GM19455 (cell line): Measurements from ENCODE around the gene MCF2L2.
"Not testable (repeated sequence)": the region's sequence is repeated elsewhere in the genome, so short reads cannot be mapped to it uniquely, and the experiment has no call there.

ENCODE experiments used
- ATAC-seq: cut with Tn5 transposase; IDR thresholded peaks from one replicate; pipeline ENCODE4 v1.9.1; 2021; ENCODE audit not compliant: unreplicated experiment

The MCF2L2 gene

DNA sequence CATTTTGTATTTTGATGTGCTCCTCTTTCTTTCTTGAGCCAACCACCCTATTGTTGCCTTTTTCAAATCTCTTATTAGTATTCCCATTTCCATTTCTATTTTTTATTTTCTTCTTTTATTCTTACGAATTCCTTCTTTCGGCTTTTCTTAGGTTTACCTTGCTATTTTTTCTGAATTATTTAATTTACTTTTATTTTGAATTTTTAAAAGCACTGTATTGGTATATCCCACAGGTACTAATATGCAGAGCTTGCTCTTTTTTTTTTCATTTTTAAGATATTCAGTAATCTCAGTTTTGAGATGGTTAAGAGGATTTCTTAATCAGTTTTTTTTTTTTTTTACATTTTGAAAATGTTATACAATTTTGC, 18.4 kb upstream of the MCF2L2 start:
- no peak for ATAC-seq

DNA sequence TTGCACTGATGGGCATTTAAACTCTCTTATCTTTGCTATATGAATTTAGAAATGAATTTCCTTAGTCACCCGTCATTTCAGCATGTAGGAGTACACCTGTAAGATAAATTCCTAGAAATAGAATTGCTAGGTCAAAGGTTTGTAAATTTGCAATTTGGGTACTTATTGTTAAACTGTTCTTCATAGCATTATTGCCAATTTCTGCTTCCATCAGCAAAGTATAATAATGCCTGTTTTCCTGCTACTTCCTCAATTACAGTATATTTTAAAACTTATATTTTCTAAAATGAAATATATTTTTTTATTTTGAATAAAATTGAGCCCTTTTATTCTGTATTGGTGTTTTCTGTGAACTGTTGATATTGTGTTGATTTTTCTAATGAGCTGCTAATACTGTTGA, 16.3 kb upstream of the MCF2L2 start:
- ATAC-seq = no peak

DNA sequence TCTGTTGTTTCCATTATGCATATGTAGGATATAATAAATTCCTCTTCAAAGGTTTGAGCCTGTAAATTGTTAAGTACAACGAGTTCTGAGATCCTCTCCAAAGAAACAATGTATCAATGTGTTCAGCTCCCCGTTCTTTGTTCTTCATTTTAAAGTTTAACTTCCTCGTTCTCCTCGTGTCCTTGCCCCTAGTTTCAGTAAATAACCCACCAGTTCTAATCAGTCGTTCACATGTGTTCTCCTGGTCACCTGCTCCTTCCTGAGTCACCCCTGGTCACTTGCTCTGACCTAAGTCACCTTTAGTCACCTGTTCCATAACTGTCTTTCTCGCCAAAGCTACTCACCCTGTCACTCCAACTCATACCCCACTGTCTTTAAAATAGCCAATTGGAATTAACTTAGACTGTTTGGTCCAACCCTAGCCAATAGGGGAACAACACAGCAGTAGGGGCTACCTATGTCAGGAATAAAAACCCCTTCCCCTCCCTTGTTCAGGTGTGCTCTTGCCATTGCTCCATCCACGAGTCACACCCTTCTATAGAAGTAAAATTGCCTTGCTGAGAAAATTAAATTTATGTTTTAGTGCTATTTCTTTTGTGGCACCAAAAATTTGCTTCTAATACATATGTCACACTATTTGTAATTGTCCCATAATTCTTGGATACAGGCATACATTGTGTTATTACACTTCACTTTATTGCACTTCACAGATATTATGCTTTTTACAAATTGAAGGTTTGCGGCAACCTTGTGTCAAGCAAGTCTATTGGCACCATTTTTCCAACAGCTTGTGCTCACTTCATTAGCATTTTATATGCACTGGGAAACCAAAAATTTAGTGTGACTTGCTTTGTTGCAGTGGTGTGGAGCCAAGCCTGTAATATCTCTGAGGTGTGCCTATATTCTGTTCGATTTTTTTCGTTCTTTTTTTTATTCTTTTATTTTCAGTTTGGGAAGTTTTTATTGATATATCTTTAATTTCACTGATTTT, 15.3 kb upstream of the MCF2L2 start:
- no peak for ATAC-seq

DNA sequence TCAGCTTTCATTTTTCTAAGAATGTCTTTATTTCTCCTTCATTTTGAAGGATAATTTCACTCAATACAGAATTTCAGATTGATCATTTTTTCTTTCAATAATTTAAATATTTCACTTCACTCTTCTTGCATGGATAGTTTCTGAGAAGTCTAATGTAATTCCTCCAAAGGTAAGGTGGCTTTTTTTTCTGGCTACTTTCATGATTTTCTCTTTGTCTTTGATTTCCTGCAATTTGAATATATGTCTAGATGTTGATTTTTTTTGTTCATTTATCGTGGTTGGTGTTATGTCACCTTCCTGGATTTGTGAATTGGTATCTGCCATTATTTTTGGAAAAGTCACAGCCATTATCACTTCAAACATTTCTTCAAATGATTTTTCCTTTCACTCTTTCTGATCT, 14.6 kb upstream of the MCF2L2 start:
- no peak for ATAC-seq

DNA sequence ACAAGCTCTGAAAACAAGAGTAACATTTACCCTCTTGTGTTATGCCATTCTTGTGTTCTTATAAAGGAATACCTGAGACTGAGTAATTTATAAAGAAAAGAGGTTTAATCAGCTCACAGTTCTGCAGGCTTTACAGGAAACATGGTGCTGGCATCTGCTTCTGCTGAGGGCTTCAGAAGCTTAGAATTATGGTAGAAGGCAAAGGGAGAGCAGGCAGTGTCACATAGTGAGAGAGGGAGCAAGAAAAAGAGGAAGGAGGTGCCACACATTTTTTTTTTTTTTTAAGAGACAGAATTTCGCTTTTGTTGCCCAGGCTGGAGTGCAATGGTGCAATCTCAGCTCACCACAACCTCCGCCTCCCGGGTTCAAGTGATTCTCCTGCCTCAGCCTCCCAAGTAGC, 12.1 kb upstream of the MCF2L2 start:
- not testable (repeated sequence) for ATAC-seq

DNA sequence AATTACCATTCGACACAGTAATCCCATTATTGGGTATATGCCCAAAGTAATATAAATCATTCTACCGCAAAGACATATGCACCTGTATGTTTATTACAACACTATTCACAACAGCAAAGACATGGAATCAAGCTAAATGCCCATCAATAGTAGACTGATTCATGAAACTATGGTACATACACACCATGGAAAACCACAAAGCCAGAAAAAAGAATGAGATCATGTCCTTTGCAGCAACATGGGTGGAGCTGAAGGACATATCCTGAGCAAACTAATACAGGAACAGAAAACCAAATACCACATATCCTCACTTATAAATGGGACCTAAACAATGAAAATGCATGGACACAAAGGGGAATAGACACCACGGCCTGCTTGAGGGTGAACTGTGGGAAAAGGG, 11.1 kb upstream of the MCF2L2 start:
- ATAC-seq = no peak

DNA sequence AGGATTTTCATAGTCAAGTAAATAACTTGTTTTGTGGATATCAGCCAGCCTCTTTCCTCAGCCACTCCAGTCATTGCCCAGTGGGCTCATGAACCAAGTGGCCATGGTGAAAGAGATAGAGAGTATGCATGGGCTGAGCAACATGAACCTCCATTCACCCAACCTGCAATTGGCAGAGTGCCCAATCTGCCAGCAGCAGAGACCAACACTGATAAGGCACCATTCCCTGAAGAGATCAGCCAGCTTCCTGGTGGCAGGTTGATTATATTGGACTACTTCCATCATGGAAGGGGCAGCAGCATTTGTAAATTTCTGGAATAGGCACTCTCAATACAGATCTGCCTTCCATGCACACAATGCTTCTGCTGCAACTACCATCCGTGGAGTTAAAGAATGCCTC, 10.3 kb upstream of the MCF2L2 start:
- ATAC-seq = no peak

DNA sequence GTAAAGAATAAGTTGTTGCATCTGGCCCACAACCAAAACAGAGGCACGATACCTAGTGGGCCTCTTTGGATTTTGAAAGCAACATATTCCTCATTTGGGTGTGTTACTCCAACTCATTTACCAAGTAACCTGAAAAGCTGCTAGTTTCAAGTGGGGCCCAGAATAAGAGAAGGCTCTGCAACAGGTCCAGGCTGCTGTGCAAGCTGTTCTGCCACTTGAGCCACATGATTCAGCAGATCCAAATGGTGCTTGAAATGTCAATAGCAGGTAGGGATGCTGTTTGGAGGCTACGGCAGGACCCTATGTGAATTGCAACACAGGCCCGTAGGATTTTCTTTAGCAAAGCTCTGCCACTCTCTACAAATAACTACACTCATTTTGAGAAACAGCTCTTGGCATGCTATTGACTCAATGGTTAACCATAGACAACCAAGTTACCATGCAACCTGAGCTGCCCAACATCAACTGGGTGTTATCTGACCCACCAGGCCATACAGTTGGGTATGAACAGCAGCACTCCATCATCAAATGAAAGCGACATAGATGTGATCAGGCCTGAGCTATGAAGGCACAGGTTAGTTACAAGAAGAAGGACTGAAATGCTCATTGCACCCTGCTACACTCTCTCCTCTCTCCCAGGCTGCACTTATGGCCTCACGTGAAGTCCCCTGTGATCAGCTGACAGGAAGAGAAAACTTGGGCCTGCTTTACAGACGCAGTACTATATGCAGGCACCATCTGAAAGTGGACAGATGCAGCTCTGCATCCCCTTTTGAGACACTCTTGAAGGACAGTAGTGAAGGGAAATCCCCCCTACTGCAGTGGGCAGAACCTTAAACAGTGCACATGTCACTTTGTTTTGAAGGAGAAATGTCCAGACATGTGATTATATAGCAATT, 9.5 kb upstream of the MCF2L2 start:
- ATAC-seq = no peak

DNA sequence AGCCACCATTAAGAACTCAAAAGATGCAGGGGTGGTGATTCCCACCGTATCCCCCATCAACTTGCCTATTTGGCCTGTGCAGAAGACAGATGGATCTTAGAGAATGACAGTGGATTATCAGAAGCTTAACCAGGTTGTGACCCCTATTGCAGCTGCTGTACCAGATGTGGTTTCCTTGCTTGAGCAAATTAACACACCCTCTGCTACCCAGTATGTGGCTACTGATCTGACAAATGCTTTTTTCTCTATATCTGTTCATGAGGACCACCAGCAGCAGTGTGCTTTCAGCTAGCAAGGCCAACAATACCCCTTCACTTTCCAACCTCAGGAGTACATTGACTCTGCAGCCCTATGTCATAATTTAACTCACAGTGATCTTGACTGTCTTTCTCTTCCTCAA, 8.6 kb upstream of the MCF2L2 start:
- no peak for ATAC-seq

DNA sequence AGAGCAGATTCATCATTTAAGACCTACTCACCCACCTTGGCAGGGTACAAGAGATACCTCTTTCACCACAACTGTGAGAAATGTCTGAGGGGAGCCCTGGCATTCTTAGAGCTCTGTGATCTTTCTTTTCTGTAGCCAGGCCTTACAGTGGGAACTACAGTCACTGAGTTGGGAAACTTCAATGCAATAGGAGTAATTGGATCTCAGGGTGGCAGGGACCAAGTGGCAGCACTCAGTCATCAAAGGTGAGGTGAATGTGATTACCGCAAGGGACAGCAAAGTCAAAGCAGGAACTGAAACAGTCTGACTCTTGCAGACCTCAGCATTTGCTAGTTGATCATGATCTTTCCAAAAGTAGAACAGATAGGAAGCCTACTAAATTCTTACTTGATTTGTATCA, 7.2 kb upstream of the MCF2L2 start:
- ATAC-seq = peak; percentile 85

DNA sequence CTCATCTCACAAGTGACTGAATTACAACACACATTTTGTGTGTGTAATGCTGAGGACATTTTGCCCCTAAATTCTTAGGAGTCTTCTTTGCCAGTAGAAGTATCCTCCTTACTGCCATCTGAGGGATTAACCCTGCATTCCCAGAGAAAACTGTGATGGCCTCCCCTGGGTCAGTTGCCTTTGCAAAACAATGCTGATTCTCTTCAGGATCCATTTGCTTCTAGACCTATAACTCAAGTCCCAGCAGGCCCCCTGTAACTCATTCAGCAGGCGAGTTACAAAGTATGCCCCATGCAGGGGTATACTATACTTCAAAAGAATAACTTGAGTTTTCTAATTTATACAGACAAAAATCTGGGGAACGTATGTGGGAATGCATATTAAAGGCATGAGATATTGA, 6.6 kb upstream of the MCF2L2 start:
- ATAC-seq = no peak

DNA sequence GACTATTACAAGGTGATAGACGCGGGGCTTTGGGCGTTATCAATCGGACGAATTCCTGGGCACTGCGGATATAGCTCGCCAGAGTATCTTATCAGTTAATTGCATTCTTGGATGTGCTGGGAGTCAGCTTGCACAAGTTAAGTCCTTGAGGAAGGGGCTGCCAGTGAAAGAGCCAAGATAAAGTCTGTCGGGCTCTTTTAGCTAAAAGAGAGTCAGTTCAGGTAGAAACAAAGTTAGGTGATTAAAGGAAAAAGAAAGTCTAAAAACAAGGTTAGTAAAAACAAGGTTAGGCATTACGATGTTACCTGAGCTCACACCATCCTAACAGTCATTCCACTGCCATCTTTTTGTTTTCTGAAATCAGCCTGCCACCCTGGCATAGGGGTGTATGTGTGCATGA, 6.1 kb upstream of the MCF2L2 start:
- ATAC-seq = no peak

DNA sequence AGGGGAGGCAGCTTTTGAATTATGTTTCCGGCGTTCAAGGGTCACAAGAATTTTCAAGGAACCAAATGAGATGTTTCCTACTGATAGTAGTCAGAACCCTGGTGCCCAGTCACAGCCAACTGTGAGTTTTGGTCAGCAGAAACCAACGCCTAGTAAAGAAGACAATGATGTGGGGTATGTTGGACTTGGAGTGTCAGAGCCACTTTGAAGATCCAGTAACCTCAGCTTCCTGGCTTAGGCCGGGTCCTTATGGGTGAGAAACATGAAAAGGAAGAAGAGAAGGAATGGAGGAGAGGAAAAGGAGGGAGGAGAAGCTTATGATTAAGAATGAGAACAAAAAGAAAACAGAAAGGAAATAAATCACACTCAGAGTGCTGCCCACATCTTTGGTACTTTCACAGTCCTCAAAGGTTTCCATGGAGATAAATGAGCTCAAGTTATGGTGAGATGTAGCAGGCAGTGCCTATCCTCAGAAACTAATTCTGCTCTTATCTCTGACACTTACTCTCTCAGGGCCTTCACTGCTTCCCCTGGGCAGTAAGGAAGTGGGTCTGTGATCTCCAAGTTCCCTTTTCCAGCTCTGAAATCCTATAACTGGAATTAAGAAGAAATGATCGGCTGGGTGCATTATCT, 2.0 kb upstream of the MCF2L2 start:
- ATAC-seq = no peak

DNA sequence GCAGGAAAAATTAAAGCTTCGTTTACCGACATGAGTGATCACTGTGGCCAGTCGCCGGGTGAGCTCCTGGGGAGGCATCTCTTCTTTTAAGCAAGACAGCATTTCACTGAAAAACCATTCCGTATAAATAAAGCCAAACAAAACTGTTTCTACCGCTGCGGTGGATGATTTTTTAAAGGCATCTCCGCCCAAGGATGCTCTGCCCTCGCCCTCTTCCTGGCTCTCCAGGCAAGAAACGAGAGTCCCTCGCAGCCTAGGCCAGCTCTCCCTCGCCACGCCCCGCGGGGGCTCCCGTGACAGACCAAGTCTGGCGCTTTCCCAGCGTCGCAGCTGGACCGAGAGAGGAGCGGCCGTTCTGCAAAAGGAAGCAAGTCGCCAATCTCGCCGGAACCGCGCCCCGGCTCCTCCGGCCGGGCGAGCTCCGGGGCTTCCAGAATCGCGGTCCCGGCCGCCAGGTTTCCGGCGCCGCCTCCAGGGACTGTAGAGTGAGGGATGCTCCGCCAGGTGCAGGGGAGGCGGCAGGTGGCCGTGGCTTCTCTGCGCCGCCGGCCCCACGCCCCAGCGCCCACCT, 458 bp downstream of the MCF2L2 start:
- ATAC-seq = peak; percentile 40

DNA sequence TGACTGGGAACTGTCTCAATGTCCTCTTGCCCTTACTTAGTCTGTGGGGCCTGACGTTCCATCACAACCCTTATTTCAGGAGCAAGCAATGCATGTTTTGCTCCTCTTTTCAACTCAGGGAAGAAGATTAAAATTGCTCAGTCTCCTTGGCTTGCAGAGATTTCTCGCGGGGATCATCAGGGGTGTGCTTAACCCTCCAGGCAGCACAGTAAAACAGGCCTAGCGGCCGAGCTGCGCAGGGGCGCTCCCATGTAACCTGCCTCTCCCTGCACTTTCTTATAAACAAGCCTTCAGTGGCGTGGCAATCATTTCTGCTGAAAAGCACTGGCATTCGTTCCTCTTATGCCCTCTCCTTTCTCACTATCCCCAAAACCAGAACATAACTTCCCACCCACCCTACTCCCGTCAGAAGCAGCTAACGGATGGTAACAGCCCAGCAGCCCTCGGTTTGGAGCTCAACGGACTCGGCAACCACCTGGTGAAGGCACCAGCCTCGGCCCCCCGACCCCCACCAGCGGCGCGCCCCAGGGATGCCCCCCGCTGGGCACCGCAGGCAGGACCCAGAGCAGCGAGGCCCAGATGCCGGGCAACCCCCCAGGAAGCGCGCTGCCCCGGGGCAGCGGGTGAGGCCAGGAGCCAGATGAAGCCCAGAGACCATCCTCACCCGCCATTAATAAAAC, 1.1 kb downstream of the MCF2L2 start:
- no peak for ATAC-seq

DNA sequence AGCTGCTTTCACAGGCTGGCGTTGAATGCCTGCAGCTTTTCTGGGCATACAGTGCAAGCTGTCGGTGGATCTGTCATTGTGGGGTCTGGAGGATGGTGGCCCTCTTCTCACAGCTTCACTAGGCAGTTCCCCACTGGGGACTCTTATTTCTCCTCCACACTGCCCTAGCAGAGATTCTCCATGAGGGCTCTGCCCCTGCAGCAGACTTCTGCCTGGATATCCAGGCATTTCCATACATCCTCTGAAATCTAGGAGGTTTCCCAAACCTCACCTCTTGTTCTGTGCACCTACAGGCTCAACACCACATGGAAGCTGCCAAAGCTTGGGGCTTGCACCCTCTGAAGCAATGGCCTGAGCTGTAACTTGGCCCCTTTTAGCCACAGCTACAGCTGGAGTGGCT, 9.6 kb downstream of the MCF2L2 start:
- ATAC-seq = not testable (repeated sequence)

DNA sequence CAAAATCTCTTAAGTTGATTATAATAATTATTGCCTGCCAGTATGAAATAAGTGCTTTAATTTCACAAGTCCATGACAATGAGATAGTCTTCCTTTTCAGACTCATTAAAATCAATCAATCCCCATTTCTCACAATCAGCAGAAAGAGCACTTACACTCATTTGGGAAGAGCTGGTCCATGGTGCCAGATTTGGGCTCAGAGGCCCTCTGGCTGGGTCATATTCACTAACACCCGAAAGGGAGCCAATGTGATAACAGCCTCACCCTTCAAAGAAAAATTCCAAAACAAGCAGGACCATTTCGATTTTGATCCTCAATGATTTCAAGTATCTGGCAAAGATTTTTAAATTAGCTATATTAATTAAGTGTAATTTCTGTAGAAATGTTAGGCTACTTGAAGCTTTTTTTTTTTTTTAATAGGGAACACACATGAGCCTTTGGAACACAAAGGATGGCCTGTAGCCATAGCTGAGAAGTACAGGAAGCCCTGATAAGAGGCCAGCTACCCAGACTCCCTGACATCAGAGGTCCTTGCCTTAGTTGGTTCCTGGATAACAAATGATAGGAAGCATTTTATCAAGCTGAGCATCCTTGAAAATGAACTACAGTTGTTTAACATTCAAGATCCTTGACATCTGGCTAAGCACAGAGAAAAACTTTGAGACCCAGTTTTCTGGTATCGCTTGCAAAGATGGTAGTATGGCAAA, 17.1 kb downstream of the MCF2L2 start:
- no peak for ATAC-seq

DNA sequence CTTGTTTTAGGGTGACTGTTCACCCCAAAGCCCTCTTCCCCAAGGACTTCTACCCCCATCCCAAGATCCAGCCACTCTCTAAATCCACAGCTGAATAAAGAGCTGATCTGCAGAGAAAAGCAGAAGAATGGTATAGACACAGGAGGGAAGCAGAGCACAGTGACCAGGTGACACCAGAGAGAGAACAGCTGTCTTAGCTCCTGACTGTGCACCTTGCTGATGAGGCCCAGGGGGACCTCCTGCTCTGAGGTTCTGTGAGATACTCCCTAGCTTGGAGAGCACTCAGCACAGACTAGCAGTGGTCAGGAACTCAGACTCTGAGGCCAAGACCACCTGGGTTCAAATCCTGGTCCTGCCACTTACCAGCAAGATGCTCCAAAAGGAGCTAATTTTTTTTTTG, 17.7 kb downstream of the MCF2L2 start:
- ATAC-seq = no peak

DNA sequence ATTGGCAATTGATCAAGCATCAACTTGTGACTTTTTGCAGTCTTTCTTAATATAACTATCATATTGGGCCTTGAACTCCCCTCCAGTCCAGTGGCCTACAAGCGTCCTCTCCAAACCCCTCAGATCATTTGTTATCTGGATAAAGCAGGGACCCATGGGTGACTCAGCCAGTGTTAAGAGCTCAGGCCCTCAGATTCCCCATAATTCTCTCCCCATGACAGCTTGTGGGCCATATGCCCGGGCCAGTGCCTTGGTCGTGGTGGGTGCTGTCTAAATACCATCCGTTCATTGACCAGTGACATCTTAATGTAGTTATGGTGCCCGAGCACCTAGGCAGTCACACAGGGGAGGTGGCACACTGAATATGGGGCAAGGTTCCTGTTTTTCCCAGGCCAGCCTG, 18.1 kb downstream of the MCF2L2 start:
- ATAC-seq = no peak

DNA sequence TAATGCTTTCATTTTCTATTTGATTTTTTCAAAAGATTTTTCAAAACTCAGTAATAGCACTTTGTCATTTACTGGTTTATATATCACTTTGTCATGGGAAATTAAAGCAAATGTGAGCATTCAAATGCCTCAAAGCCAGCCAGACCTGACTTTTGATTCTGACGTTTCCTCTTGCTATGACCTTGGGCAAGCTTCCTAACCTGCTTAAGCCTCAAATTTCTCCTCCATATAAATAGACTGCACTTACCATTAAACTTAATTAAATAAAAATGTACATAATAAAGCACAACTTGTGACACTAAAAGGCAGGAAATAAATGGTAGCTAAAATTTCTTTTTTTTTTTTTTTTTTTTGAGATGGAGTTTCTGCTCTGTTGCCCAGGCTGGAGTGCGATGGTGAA, 19.2 kb downstream of the MCF2L2 start:
- ATAC-seq = no peak
